GM12878 (cell line): ENCODE results near the gene RAB30. TPM values are rescaled to one million over a fixed set of nuclear protein-coding genes. Genes with fewer than 3 reads are reported as not detected.

Experiments used
- ATAC-seq: fragments of 200-7000 bp; cut with Tn5 transposase; 3 replicates; pipeline ENCODE4 v1.9.1; 2020; ENCODE audit warnings: mild to moderate bottlenecking, moderate library complexity
- BruUV-seq: library from RNA; stranded (reverse); fragments of 400-500 nt; replicated peaks from 2 replicates; lab custom pipeline; 2021; lab: Mats Ljungman, UMichigan
- CTCF ChIA-PET: fragments of 300-600 bp; sonication (Branson Sonifier 250); formaldehyde crosslinking; extraction: SDS; loops from one replicate; lab custom pipeline; 2021; ENCODE audit warnings: inconsistent platforms; lab: Yijun Ruan, JAX
- POLR2A ChIA-PET: fragments of 350-600 bp; formaldehyde crosslinking; extraction: SDS; loops from one replicate; lab custom pipeline; 2021; ENCODE audit warnings: inconsistent platforms; lab: Charles Lee
- RAD21 ChIA-PET: fragments of 300-600 bp; sonication (Branson Sonifier 250); formaldehyde crosslinking; loops from one replicate; lab custom pipeline; 2023; ENCODE audit warnings: antibody characterized with exemption; ENCODE audit not compliant: unreplicated experiment; lab: Charles Lee
- SMC1A ChIA-PET: fragments of 300-600 bp; sonication (Branson Sonifier 250); formaldehyde crosslinking; loops from one replicate; lab custom pipeline; 2023; ENCODE audit not compliant: unreplicated experiment, uncharacterized antibody; lab: Charles Lee
- DNase-seq: peaks from one replicate; pipeline ENCODE4 v3.0.0-alpha.2; 2011; ENCODE audit warnings: low read depth, low spot score
- FAIRE-seq: peaks from 3 replicates; lab custom pipeline; 2011; peaks lifted over from hg19 to GRCh38; lab: Jason Lieb, UNC
- H2AFZ ChIP-seq: 2 replicates; pipeline ENCODE4 v1.6.0; 2011; ENCODE audit warnings: low read depth, low read length, control low read depth; ENCODE audit not compliant: control insufficient read depth
- H3K27ac ChIP-seq: 2 replicates; pipeline ENCODE4 v1.5.1; 2011; ENCODE audit warnings: control low read depth; ENCODE audit not compliant: control insufficient read depth, insufficient read depth
- H3K27me3 ChIP-seq, 2 experiments: replicated peaks in 1 of 2; 2 replicates each; pipeline versions ENCODE4 v1.6.0 to v1.6.1; 2011; ENCODE audit warnings: low read length in 1 of 2; ENCODE audit not compliant: control insufficient read depth in 2 of 2, insufficient read depth in 2 of 2
- H3K36me3 ChIP-seq, 2 experiments: 2 replicates each; pipeline ENCODE4 v1.5.1; 2011; ENCODE audit warnings: low read length in 1 of 2; ENCODE audit not compliant: control insufficient read depth in 2 of 2, insufficient read depth in 2 of 2
- H3K4me1 ChIP-seq: 2 replicates; pipeline ENCODE4 v1.6.1; 2011; ENCODE audit warnings: mild to moderate bottlenecking, low read length, moderate library complexity, mixed read lengths; ENCODE audit not compliant: control insufficient read depth, insufficient read depth
- H3K4me2 ChIP-seq: 2 replicates; pipeline ENCODE4 v1.6.0; 2011; ENCODE audit warnings: control low read depth; ENCODE audit not compliant: control insufficient read depth, insufficient read depth
- H3K4me3 ChIP-seq: fragments of 200-600 bp; sonication (generic); 2 replicates; pipeline ENCODE4 v1.5.1; 2016
- H3K79me2 ChIP-seq: 2 replicates; pipeline ENCODE4 v1.6.0; 2011; ENCODE audit warnings: low read length; ENCODE audit not compliant: control insufficient read depth, insufficient read depth
- H3K9ac ChIP-seq: 2 replicates; pipeline ENCODE4 v1.8.0; 2011; ENCODE audit warnings: low read length, control low read depth, mixed read lengths; ENCODE audit not compliant: control insufficient read depth, insufficient read depth
- H3K9me3 ChIP-seq: replicated peaks from 3 replicates; pipeline ENCODE4 v1.5.1; 2011; ENCODE audit warnings: mild to moderate bottlenecking, low read length; ENCODE audit not compliant: control insufficient read depth, insufficient read depth
- H4K20me1 ChIP-seq: 2 replicates; pipeline ENCODE4 v1.6.0; 2011; ENCODE audit not compliant: control insufficient read depth, insufficient read depth
- CBX5 ChIP-seq: sonication (generic); IDR thresholded peaks from 2 replicates; pipeline ENCODE4 v1.6.1; 2016; ENCODE audit warnings: low read depth, moderate library complexity, mild to moderate bottlenecking, inconsistent platforms
- ETV6 ChIP-seq, 2 experiments: fragments of 450-650 bp in 1 of 2; IDR thresholded peaks in 1 of 2; conservative IDR thresholded peaks in 1 of 2; 2 replicates each; pipeline ENCODE4 v1.6.1; 2014; ENCODE audit warnings: antibody characterized with exemption in 1 of 2, borderline replicate concordance in 1 of 2, low read depth in 1 of 2, mild to moderate bottlenecking in 1 of 2, moderate library complexity in 1 of 2
- JUNB ChIP-seq: IDR thresholded peaks from 2 replicates; pipeline ENCODE4 v1.6.1; 2016; ENCODE audit warnings: antibody characterized with exemption, mild to moderate bottlenecking
- MEF2B ChIP-seq: fragments of 450-650 bp; IDR thresholded peaks from 2 replicates; pipeline ENCODE4 v1.6.1; 2018; ENCODE audit warnings: mild to moderate bottlenecking, moderate library complexity; ENCODE audit not compliant: partially characterized antibody, poor library complexity, severe bottlenecking
- MTA3 ChIP-seq: IDR thresholded peaks from 2 replicates; pipeline ENCODE4 v1.6.1; 2012; ENCODE audit warnings: low read length, inconsistent platforms, borderline replicate concordance
- MYB ChIP-seq: fragments of 150-350 bp; IDR thresholded peaks from 2 replicates; pipeline ENCODE4 v1.6.1; 2014; ENCODE audit warnings: mild to moderate bottlenecking, low read depth, low read length, borderline replicate concordance
- NR2C1 ChIP-seq: fragments of 450-650 bp; IDR thresholded peaks from 2 replicates; pipeline ENCODE4 v1.6.1; 2017; ENCODE audit warnings: antibody characterized with exemption, mild to moderate bottlenecking, moderate library complexity
- RB1 ChIP-seq: fragments of 450-650 bp; formaldehyde crosslinking; IDR thresholded peaks from 2 replicates; pipeline ENCODE4 v1.6.1; 2017; ENCODE audit warnings: mild to moderate bottlenecking, borderline replicate concordance
- SP1 ChIP-seq: IDR thresholded peaks from one replicate; pipeline ENCODE4 v1.6.1; 2011; ENCODE audit warnings: low read depth, low read length
- SPI1 ChIP-seq: IDR thresholded peaks from 2 replicates; pipeline ENCODE4 v1.6.1; 2011; ENCODE audit warnings: low read depth, mild to moderate bottlenecking, low read length, moderate library complexity, borderline replicate concordance; ENCODE audit not compliant: insufficient read depth
- YBX1 ChIP-seq: fragments of 450-650 bp; IDR thresholded peaks from 2 replicates; pipeline ENCODE4 v1.6.1; 2016; ENCODE audit warnings: antibody characterized with exemption
- ZNF274 ChIP-seq: IDR thresholded peaks from one replicate; pipeline ENCODE4 v1.8.0; 2011; ENCODE audit not compliant: insufficient read length, insufficient read depth
- WGBS: methylation state at CpG from one replicate; pipeline ENCODE4 v1.1.6; 2016; ENCODE audit warnings: low lambda C conversion rate; ENCODE audit not compliant: insufficient replicate concordance, insufficient coverage; ENCODE audit errors: missing lambda C conversion rate; 5-methylcytosine and 5-hydroxymethylcytosine counted together
- in situ Hi-C: fragments of 300-500 bp; cut with MboI; formaldehyde crosslinking; loops from 9 replicates; pipeline ENCODE4 v1.14.3; 2018; ENCODE audit warnings: mixed read lengths
- intact Hi-C: fragments of 100-400 bp; cut with micrococcal nuclease; formaldehyde crosslinking; loops from one replicate; pipeline ENCODE4 v1.14.2; 2022; ENCODE audit not compliant: unreplicated experiment
- polyA plus RNA-seq, 11 experiments: library from polyadenylated mRNA; depleted of rRNA in 4 of 11; unstranded in 6 of 11; stranded (reverse) in 5 of 11; fragments of >200 nt; fragmentation: Nextera tagmentation in 4 of 11; fragmentation: Illumina TruSeq in 1 of 11; extraction: Ambion mirVana in 4 of 11; extraction: Trizol in 1 of 11; gene quantifications; 1 replicate in 1 of 11; 2 replicates in 10 of 11; pipeline versions ENCODE4 v1.2.1 to v1.2.3, GENCODE V29; 2011 to 2016; ENCODE audit warnings: inconsistent platforms in 2 of 11, missing spikeins in 2 of 11, low read depth in 1 of 11
- total RNA-seq, 4 experiments: library from RNA; depleted of rRNA in 3 of 4; stranded (reverse); fragments of >200 nt in 3 of 4; fragmentation: Illumina TruSeq in 1 of 4; extraction: Trizol in 1 of 4; gene quantifications; 2 replicates each; pipeline versions ENCODE4 v1.2.1 to v1.2.3, GENCODE V29; 2013 to 2021
- TF ChIP-seq, protein P1 (sequence below): fragments of 450-650 bp; IDR thresholded peaks from 2 replicates; pipeline ENCODE4 v1.6.1; 2017; ENCODE audit warnings: low read depth, mild to moderate bottlenecking, moderate library complexity

Gene RAB30
- total and polyA plus RNA-seq, 10 of the 15 experiments (the other 5 are each of a cell fraction or from before 2014, with no cell fraction given), result 9.8 to 26.7 (median 19.2) TPM

DNA sequence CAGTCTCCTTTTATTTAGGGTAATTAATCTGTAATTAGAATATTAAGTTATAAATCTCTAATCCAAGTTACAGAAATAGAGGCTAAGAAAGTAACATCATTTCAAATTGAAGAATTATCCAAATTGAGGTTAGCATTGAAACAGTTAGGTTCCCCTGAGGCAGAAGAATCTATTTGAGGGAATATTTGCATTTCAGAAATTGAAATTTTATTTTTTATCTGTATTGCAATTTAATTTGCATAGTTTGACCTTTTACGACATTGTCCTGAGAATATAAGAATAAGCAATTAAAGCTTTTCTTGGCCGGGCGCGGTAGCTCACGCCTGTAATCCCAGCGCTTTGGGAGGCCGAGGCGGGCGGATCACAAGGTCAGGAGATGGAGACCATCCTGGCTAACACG is 142.6 kb downstream of the RAB30 start:
- ChIA-PET CTCF (interaction anchor here (1.3 to 3.4 kb wide), 7 partner anchors 8 to 227 kb away, joined by 3 to 14 read pairs (median 7); partner anchors contain the start of genes DDIAS and PRCP), POLR2A (interaction anchor here (0.6 to 1.5 kb wide), 8 partner anchors 8 to 204 kb away, joined by 3 to 7 read pairs (median 4); no protein-coding TSS in a partner anchor), RAD21 (interaction anchor here (0.7 to 3.0 kb wide), 16 partner anchors 9 to 321 kb away, joined by 3 to 18 read pairs (median 8); partner anchors contain the start of genes DDIAS, PRCP and RAB30), SMC1A (interaction anchor here (0.8 to 6.7 kb wide), 20 partner anchors 9 to 322 kb away, joined by 3 to 85 read pairs (median 8); partner anchors contain the start of genes DDIAS and PRCP)
- Histone ChIP-seq H3K27me3 (no peaks in the 10 kb centered on the region), H3K4me2 (no peak overlapping the region), H3K79me2 (no peaks in the 10 kb centered on the region), H3K27ac (no peak overlapping the region), H3K9ac (no peak overlapping the region), H4K20me1 (no peaks in the 10 kb centered on the region), H3K36me3 (peaks cover 2% of the 10 kb centered on the region in 2 experiments; a peak in 2 of 4 replicates), H3K9me3 (no peaks in the 10 kb centered on the region), H2AFZ (no peak overlapping the region), H3K4me3 (no peak overlapping the region), H3K4me1 (peaks cover 20% of the 10 kb centered on the region)
- ATAC-seq (no peak), FAIRE-seq (no peak), DNase-seq (no peak)
- intact Hi-C loops (loop anchor here (5.0 kb wide), 2 partner anchors 43 to 78 kb away; no protein-coding TSS in a partner anchor), in situ Hi-C loops (no loop called here)
- no TSS peak for BruUV-seq
- 81% methylated on average over 10 of the region's 10 CpGs for WGBS
- TF ChIP-seq ZNF274 (no peak), MEF2B (no peak), YBX1 (no peak), MYB (no peak), RB1 (no peak), MTA3 (no peak), SPI1 (no peak), SP1 (no peak), ETV6 (conservative IDR thresholded peaks at IDR 0.05 in 1 of 2, IDR thresholded peaks at IDR 0.05 in 1 of 2; ENCODE audit: borderline replicate concordance in 1 of 2, low read depth in 1 of 2) (no peak), CBX5 (no peak), NR2C1 (no peak), JUNB (no peak)
- TF ChIP-seq, protein P1, sequence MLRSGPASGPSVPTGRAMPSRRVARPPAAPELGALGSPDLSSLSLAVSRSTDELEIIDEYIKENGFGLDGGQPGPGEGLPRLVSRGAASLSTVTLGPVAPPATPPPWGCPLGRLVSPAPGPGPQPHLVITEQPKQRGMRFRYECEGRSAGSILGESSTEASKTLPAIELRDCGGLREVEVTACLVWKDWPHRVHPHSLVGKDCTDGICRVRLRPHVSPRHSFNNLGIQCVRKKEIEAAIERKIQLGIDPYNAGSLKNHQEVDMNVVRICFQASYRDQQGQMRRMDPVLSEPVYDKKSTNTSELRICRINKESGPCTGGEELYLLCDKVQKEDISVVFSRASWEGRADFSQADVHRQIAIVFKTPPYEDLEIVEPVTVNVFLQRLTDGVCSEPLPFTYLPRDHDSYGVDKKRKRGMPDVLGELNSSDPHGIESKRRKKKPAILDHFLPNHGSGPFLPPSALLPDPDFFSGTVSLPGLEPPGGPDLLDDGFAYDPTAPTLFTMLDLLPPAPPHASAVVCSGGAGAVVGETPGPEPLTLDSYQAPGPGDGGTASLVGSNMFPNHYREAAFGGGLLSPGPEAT, result no peak
